HG02870 (cell line): Measurements from ENCODE around the gene KRTAP10-10.
"Not testable (repeated sequence)": the region's sequence is repeated elsewhere in the genome, so short reads cannot be mapped to it uniquely, and the experiment has no call there.

Experiments used
- ATAC-seq: cut with Tn5 transposase; IDR thresholded peaks from one replicate; pipeline ENCODE4 v1.9.1; 2021; ENCODE audit warnings: mild to moderate bottlenecking, moderate library complexity; ENCODE audit not compliant: unreplicated experiment

The KRTAP10-10 gene

GRCh38 chr21:44681152-44681551 lies 44.0 kb downstream of the KRTAP10-10 start:
- ATAC-seq, result no peak

- no peak for ATAC-seq
Observed at GRCh38 chr21:44681861-44682579, 44.9 kb downstream of the KRTAP10-10 start, which contains the start of gene KRTAP12-1. Gene KRTAP12-1, minus strand, starts transcription at chr21:44682163. Its CDS starts 40 bp downstream, at chr21:44682123.

GRCh38 chr21:44682580-44683151 lies 45.5 kb downstream of the KRTAP10-10 start:
- no peak for ATAC-seq

- no peak for ATAC-seq
Observed at GRCh38 chr21:44684077-44684476, 46.9 kb downstream of the KRTAP10-10 start.

GRCh38 chr21:44684483-44684882 lies 47.3 kb downstream of the KRTAP10-10 start:
- ATAC-seq, result no peak

- ATAC-seq, result not testable (repeated sequence)
Observed at GRCh38 chr21:44685050-44685449, 47.9 kb downstream of the KRTAP10-10 start.

GRCh38 chr21:44686000-44686781 lies 49.0 kb downstream of the KRTAP10-10 start:
- no peak for ATAC-seq

GRCh38 chr21:44686843-44687561 lies 49.8 kb downstream of the KRTAP10-10 start:
- no peak for ATAC-seq

GRCh38 chr21:44687671-44688070 lies 50.5 kb downstream of the KRTAP10-10 start:
- ATAC-seq, result no peak
